Stimulated activated CD4-positive, alpha-beta T cell treated with anti-CD3 and anti-CD28 coated beads, Interleukin-12 subunit alpha, Interleukin-12 subunit beta, amount 100 ng/mL, for 4 hours (primary cell): ENCODE measurements around the gene ATP2A3.
"Not testable (repeated sequence)": the region's sequence is repeated elsewhere in the genome, so short reads cannot be mapped to it uniquely, and the experiment has no call there.

Source experiments
- DNase-seq: peaks from one replicate; pipeline ENCODE4 v3.0.0-alpha.2; 2020

ATP2A3 gene

GRCh38 chr17:3954086-3954485 is 10.2 kb downstream of the ATP2A3 start:
- DNase-seq, result no peak

GRCh38 chr17:3953542-3953941 is 10.7 kb downstream of the ATP2A3 start:
- no peak for DNase-seq

GRCh38 chr17:3952186-3952585 is 12.1 kb downstream of the ATP2A3 start:
- DNase-seq, result no peak

- no peak for DNase-seq
Observed at GRCh38 chr17:3951420-3951819, 12.8 kb downstream of the ATP2A3 start.

GRCh38 chr17:3951003-3951402 is 13.2 kb downstream of the ATP2A3 start:
- no peak for DNase-seq

GRCh38 chr17:3950584-3950983 is 13.7 kb downstream of the ATP2A3 start:
- DNase-seq, result no peak

- no peak for DNase-seq
Observed at GRCh38 chr17:3949418-3949817, 14.8 kb downstream of the ATP2A3 start.

GRCh38 chr17:3948551-3948950 is 15.7 kb downstream of the ATP2A3 start:
- DNase-seq, result not testable (repeated sequence)

GRCh38 chr17:3947318-3947810 is 16.9 kb downstream of the ATP2A3 start:
- DNase-seq, result no peak

GRCh38 chr17:3946711-3947235 is 17.5 kb downstream of the ATP2A3 start:
- DNase-seq, result no peak

- DNase-seq, result peak; percentile 20
Observed at GRCh38 chr17:3944485-3945388, 19.5 kb downstream of the ATP2A3 start.

- no peak for DNase-seq
Observed at GRCh38 chr17:3943240-3943891, 20.9 kb downstream of the ATP2A3 start.

GRCh38 chr17:3940965-3941698 is 23.1 kb downstream of the ATP2A3 start:
- no peak for DNase-seq

- no peak for DNase-seq
Observed at GRCh38 chr17:3937359-3937758, 26.9 kb downstream of the ATP2A3 start.

GRCh38 chr17:3935825-3936355 is 28.3 kb downstream of the ATP2A3 start:
- DNase-seq, result no peak

GRCh38 chr17:3935140-3935542 is 29.1 kb downstream of the ATP2A3 start:
- DNase-seq, result peak; percentile 24

GRCh38 chr17:3929764-3930163 is 34.5 kb downstream of the ATP2A3 start:
- DNase-seq, result no peak

- DNase-seq, result no peak
Observed at GRCh38 chr17:3929181-3929580, 35.1 kb downstream of the ATP2A3 start.

- DNase-seq, result no peak
Observed at GRCh38 chr17:3928406-3928805, 35.8 kb downstream of the ATP2A3 start.

GRCh38 chr17:3927628-3928340 is 36.5 kb downstream of the ATP2A3 start:
- DNase-seq, result no peak

GRCh38 chr17:3926860-3927627 is 37.2 kb downstream of the ATP2A3 start:
- no peak for DNase-seq
